Liver (tissue), 9 donors: Measurements from ENCODE around the gene WEE2. TPM values are rescaled to one million over a fixed set of nuclear protein-coding genes. Genes with fewer than 3 reads are reported as not detected.

Experiments used
- DNase-seq: peaks from one replicate; pipeline ENCODE4 v3.0.0-alpha.2; 2017; ENCODE audit warnings: low spot score
- H3K27ac ChIP-seq, 2 donors: one replicate each; pipeline ENCODE4 v1.7.0; 2013; ENCODE audit warnings: inconsistent platforms in 2 of 2, low read length in 2 of 2, control low read depth in 1 of 2, low read depth in 1 of 2, mild to moderate bottlenecking in 1 of 2
- H3K27me3 ChIP-seq, 4 donors: one replicate each; pipeline versions ENCODE4 v1.6.1 to v1.7.0; 2013; ENCODE audit warnings: low read length in 3 of 4, inconsistent platforms in 1 of 4, mild to moderate bottlenecking in 1 of 4, moderate library complexity in 1 of 4; ENCODE audit not compliant: control insufficient read depth in 4 of 4, insufficient read depth in 4 of 4
- H3K36me3 ChIP-seq, 4 donors: one replicate each; pipeline versions ENCODE4 v1.6.1 to v1.7.0; 2013; ENCODE audit warnings: low read length in 3 of 4, mild to moderate bottlenecking in 3 of 4, low read depth in 1 of 4, moderate library complexity in 1 of 4; ENCODE audit not compliant: control insufficient read depth in 4 of 4, insufficient read depth in 3 of 4
- H3K4me1 ChIP-seq, 4 donors: one replicate each; pipeline versions ENCODE4 v1.6.1 to v1.7.0; 2013; ENCODE audit warnings: low read length in 3 of 4, mild to moderate bottlenecking in 3 of 4, moderate library complexity in 1 of 4; ENCODE audit not compliant: control insufficient read depth in 4 of 4, insufficient read depth in 4 of 4
- H3K4me3 ChIP-seq, 3 donors: one replicate each; pipeline versions ENCODE4 v1.6.1 to v1.7.0; 2013; ENCODE audit warnings: low read length in 3 of 3, control low read depth in 1 of 3, low read depth in 1 of 3, mild to moderate bottlenecking in 1 of 3
- H3K9ac ChIP-seq, 2 donors: one replicate each; pipeline ENCODE4 v1.7.0; 2013; ENCODE audit warnings: low read length in 2 of 2, mild to moderate bottlenecking in 2 of 2, moderate library complexity in 2 of 2, control low read depth in 1 of 2, low read depth in 1 of 2
- H3K9me3 ChIP-seq, 4 donors: one replicate each; pipeline versions ENCODE4 v1.6.1 to v1.7.0; 2013; ENCODE audit warnings: low read length in 3 of 4; ENCODE audit not compliant: control insufficient read depth in 4 of 4
- FOXA1 ChIP-seq: IDR thresholded peaks from 2 replicates; pipeline ENCODE4 v1.6.1; 2016; ENCODE audit warnings: antibody characterized with exemption
- FOXA2 ChIP-seq: IDR thresholded peaks from 2 replicates; pipeline ENCODE4 v1.6.1; 2016; ENCODE audit warnings: antibody characterized with exemption
- GABPA ChIP-seq, 2 donors: IDR thresholded peaks in 1 of 2; conservative IDR thresholded peaks in 1 of 2; 2 replicates each; pipeline ENCODE4 v1.6.1; 2016; ENCODE audit warnings: antibody characterized with exemption in 2 of 2, mild to moderate bottlenecking in 1 of 2, moderate library complexity in 1 of 2
- HNF4A ChIP-seq, 2 donors: conservative IDR thresholded peaks; 2 replicates each; pipeline ENCODE4 v1.6.1; 2016; ENCODE audit warnings: antibody characterized with exemption in 2 of 2, mild to moderate bottlenecking in 2 of 2
- HNF4G ChIP-seq: IDR thresholded peaks from 2 replicates; pipeline ENCODE4 v1.6.1; 2016; ENCODE audit warnings: antibody characterized with exemption
- JUND ChIP-seq, 2 donors: IDR thresholded peaks; 2 replicates each; pipeline ENCODE4 v1.6.1; 2016; ENCODE audit warnings: antibody characterized with exemption in 2 of 2
- NR2F2 ChIP-seq: IDR thresholded peaks from 2 replicates; pipeline ENCODE4 v1.6.1; 2016; ENCODE audit warnings: antibody characterized with exemption
- RXRA ChIP-seq, 2 donors: IDR thresholded peaks; 2 replicates each; pipeline ENCODE4 v1.6.1; 2017 to 2018; ENCODE audit warnings: antibody characterized with exemption in 2 of 2, mild to moderate bottlenecking in 1 of 2
- SP1 ChIP-seq: IDR thresholded peaks from 2 replicates; pipeline ENCODE4 v1.6.1; 2018; ENCODE audit warnings: antibody characterized with exemption, mild to moderate bottlenecking
- TAF1 ChIP-seq: conservative IDR thresholded peaks from 2 replicates; pipeline ENCODE4 v1.6.1; 2016; ENCODE audit warnings: antibody characterized with exemption, mild to moderate bottlenecking
- YY1 ChIP-seq: IDR thresholded peaks from 2 replicates; pipeline ENCODE4 v1.6.1; 2016; ENCODE audit warnings: antibody characterized with exemption, mild to moderate bottlenecking
- WGBS: extraction: QIAGEN DNeasy Blood & Tissue Kit; methylation state at CpG from one replicate; pipeline ENCODE4 v1.1.7; 2013; 5-methylcytosine and 5-hydroxymethylcytosine counted together
- polyA plus RNA-seq, 2 donors: library from polyadenylated mRNA; stranded (reverse) in 1 of 2; unstranded in 1 of 2; fragments of 200-250 nt in 1 of 2; fragments of >200 nt in 1 of 2; fragmentation: Nextera tagmentation in 1 of 2; extraction: Ambion mirVana in 1 of 2; gene quantifications; one replicate each; pipeline versions ENCODE4 v1.2.1 to v1.2.3, GENCODE V29; 2013 to 2015
- total RNA-seq, 2 donors: library from RNA; depleted of rRNA; stranded (reverse); fragments of >200 nt; gene quantifications; one replicate each; pipeline ENCODE4 v1.2.3, GENCODE V29; 2014
- TF ChIP-seq, protein P1 (sequence below): IDR thresholded peaks from 2 replicates; pipeline ENCODE4 v1.6.1; 2016; ENCODE audit warnings: antibody characterized with exemption, mild to moderate bottlenecking
- TF ChIP-seq, protein P2 (sequence below): IDR thresholded peaks from 2 replicates; pipeline ENCODE4 v1.6.1; 2016; ENCODE audit warnings: antibody characterized with exemption
- TF ChIP-seq, protein P3 (sequence below): fragments of 150-350 bp; IDR thresholded peaks from 2 replicates; pipeline ENCODE4 v1.5.1; 2017; ENCODE audit warnings: improper control_type of control experiment, low read depth, low read length; ENCODE audit not compliant: missing input control
- TF ChIP-seq, protein P4 (sequence below): IDR thresholded peaks from 2 replicates; pipeline ENCODE4 v1.6.1; 2016; ENCODE audit warnings: antibody characterized with exemption
- donor health status: healthy.
- donor health status: healthy.
- donor health status: healthy.
- donor health status: healthy.
- donor health status: healthy.

The WEE2 gene
- total and polyA plus RNA-seq, 4 donors: not detected

DNA sequence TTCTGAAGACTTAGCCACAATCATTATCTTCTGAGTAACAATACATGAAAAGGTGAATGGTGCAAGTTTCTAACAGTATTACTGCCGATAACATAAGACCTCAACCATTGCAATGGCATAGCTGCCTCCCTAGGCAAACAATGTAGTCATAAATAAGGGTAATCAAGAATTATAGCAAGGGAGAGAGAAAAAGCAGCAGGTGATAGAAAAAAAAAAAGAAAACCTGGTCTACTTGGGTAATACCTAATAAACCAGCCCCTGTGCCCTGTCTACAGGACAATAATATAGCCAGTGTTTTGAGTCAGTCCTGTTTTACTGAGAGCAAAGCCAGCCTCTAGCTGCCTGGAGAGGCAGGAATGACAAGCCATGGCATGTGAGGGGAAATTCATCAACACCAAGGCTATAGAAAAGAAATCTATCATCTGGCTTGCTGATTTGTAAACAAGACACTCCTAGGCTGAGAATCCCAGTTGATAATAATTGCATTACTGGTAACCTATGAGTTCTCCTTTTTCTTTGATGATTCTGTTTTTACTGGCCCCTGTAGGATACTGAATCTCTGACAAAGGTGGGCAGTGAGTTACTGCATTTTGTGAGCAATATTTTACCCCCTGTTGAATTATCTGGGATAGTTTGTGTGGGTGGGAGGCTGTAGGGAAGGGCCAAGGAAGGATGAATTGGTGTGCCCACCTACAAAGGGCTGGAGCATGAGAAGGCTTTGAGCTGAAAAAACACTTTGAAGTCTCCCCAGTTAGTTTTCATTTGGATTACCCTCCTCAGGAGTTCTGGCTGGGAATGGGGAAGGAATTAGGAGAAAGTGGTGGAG lies 1.7 kb upstream of the WEE2 start:
- Histone ChIP-seq H3K27me3 (no peaks in the 10 kb centered on the region), H3K27ac (no peak overlapping the region), H3K4me3 (no peak overlapping the region), H3K4me1 (peaks cover 0 to 9% (median 6%) of the 10 kb centered on the region in 4 donors), H3K36me3 (no peaks in the 10 kb centered on the region), H3K9ac (no peak overlapping the region), H3K9me3 (no peaks in the 10 kb centered on the region)
- 83% methylated on average over 1 of the region's 1 CpG for WGBS
- no peak for DNase-seq
- no peak for TF ChIP-seq FOXA1
- TF ChIP-seq, protein P1, sequence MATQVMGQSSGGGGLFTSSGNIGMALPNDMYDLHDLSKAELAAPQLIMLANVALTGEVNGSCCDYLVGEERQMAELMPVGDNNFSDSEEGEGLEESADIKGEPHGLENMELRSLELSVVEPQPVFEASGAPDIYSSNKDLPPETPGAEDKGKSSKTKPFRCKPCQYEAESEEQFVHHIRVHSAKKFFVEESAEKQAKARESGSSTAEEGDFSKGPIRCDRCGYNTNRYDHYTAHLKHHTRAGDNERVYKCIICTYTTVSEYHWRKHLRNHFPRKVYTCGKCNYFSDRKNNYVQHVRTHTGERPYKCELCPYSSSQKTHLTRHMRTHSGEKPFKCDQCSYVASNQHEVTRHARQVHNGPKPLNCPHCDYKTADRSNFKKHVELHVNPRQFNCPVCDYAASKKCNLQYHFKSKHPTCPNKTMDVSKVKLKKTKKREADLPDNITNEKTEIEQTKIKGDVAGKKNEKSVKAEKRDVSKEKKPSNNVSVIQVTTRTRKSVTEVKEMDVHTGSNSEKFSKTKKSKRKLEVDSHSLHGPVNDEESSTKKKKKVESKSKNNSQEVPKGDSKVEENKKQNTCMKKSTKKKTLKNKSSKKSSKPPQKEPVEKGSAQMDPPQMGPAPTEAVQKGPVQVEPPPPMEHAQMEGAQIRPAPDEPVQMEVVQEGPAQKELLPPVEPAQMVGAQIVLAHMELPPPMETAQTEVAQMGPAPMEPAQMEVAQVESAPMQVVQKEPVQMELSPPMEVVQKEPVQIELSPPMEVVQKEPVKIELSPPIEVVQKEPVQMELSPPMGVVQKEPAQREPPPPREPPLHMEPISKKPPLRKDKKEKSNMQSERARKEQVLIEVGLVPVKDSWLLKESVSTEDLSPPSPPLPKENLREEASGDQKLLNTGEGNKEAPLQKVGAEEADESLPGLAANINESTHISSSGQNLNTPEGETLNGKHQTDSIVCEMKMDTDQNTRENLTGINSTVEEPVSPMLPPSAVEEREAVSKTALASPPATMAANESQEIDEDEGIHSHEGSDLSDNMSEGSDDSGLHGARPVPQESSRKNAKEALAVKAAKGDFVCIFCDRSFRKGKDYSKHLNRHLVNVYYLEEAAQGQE: no peak
- TF ChIP-seq GABPA (IDR thresholded peaks at IDR 0.05 in 1 of 2, conservative IDR thresholded peaks at IDR 0.05 in 1 of 2): no peak
- no peak for TF ChIP-seq TAF1
- no peak for TF ChIP-seq HNF4G
- TF ChIP-seq, protein P2, sequence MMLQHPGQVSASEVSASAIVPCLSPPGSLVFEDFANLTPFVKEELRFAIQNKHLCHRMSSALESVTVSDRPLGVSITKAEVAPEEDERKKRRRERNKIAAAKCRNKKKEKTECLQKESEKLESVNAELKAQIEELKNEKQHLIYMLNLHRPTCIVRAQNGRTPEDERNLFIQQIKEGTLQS: no peak
- no peak for TF ChIP-seq HNF4A (conservative IDR thresholded peaks at IDR 0.05)
- TF ChIP-seq JUND (IDR thresholded peaks at IDR 0.05): no peak
- TF ChIP-seq, protein P3, sequence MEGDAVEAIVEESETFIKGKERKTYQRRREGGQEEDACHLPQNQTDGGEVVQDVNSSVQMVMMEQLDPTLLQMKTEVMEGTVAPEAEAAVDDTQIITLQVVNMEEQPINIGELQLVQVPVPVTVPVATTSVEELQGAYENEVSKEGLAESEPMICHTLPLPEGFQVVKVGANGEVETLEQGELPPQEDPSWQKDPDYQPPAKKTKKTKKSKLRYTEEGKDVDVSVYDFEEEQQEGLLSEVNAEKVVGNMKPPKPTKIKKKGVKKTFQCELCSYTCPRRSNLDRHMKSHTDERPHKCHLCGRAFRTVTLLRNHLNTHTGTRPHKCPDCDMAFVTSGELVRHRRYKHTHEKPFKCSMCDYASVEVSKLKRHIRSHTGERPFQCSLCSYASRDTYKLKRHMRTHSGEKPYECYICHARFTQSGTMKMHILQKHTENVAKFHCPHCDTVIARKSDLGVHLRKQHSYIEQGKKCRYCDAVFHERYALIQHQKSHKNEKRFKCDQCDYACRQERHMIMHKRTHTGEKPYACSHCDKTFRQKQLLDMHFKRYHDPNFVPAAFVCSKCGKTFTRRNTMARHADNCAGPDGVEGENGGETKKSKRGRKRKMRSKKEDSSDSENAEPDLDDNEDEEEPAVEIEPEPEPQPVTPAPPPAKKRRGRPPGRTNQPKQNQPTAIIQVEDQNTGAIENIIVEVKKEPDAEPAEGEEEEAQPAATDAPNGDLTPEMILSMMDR: no peak

DNA sequence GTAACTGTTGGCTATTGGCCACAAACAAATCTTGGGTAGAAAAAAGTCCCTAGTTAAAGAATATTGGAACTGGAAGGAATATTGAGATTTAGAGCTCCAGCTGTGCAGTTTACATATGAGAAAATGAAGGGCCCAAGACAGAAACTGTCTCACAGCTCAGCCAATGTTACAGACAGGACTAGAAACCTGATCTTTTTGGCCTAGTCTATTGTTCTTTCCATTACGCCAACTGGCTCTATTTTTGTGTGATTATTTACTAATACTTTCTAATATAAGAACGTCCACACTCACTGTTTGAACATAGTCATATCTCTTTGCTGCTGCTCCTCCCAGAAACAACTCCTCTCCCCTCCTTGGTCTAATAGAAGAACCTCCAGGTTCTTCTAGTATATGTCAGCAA lies 1.2 kb downstream of the WEE2 start:
- Histone ChIP-seq H3K9me3 (no peaks in the 10 kb centered on the region), H3K9ac (no peak overlapping the region), H3K36me3 (no peaks in the 10 kb centered on the region), H3K4me3 (no peak overlapping the region), H3K27me3 (no peaks in the 10 kb centered on the region), H3K4me1 (no peaks in the 10 kb centered on the region), H3K27ac (no peak overlapping the region)
- DNase-seq: no peak
- 89% methylated on average over 2 of the region's 2 CpGs for WGBS
- TF ChIP-seq HNF4A (conservative IDR thresholded peaks at IDR 0.05) (no peak), SP1 (no peak), TAF1 (no peak), RXRA (IDR thresholded peaks at IDR 0.05) (no peak), YY1 (no peak), FOXA1 (no peak), GABPA (IDR thresholded peaks at IDR 0.05 in 1 of 2, conservative IDR thresholded peaks at IDR 0.05 in 1 of 2) (no peak), HNF4G (no peak), NR2F2 (no peak), FOXA2 (no peak), JUND (IDR thresholded peaks at IDR 0.05) (no peak)
- TF ChIP-seq, protein P2: no peak
- TF ChIP-seq, protein P3: no peak
- TF ChIP-seq, protein P1: no peak
- TF ChIP-seq, protein P4, sequence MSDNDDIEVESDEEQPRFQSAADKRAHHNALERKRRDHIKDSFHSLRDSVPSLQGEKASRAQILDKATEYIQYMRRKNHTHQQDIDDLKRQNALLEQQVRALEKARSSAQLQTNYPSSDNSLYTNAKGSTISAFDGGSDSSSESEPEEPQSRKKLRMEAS: no peak
